ENCODE results near the gene RSPO3.
A peak's percentile ranks its signal among the peaks of the same experiment; 100 is the strongest.

Gene RSPO3

DNA sequence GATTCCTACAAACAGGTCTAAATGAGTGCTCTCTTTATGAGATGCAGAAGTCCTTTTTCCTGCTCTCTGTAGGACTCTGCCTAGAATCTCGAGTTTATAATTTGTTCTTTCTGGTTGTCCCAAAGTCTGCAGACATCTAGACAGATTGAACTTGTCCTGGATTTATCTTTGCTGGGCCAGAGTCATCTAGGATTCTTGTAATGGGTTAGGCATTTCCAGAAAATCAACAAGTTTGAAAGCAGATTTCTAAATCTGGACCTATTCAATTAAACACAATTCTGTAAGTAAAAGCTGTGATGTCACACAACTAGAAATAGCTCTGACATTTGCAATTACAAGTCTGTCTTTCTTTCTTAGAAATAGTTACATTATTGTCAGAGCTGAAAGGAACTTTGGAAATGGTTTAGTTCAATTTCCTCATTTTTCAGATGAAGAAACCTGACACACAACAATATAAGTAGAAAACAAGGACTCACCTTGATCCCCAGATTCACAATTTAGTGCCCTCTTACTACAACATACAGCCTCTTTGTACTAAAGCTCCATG is 4.2 kb upstream of the RSPO3 start:
- no peak for DNase-seq

GRCh38 chr6:127115084-127115655 is 3.3 kb upstream of the RSPO3 start:
- no peak for DNase-seq

GRCh38 chr6:127115746-127116145 is 2.7 kb upstream of the RSPO3 start:
- no peak for DNase-seq

DNA sequence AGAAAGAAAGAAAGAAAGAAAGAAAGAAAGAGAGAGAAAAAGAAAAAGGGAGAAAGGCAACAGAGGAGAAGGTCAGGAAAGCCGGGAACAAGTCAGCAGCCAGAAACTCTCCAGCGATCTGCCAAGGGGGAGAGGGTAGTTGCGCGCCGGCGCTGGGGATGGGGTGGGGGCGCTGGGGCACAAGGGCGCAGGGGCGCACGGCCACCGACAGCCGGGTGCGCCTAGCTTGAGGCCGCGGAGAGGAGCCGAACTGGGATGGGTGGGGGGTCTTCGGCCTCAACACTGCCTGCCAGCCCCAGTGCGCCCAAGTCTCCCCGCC is 533 bp upstream of the RSPO3 start:
- DNase-seq: no peak

- no peak for DNase-seq
Observed at GRCh38 chr6:127119102-127120022, 891 bp downstream of the RSPO3 start.

- no peak for DNase-seq
Observed at GRCh38 chr6:127120023-127120786, 1.7 kb downstream of the RSPO3 start.

- peak; percentile 64 to 68 for DNase-seq
Observed at GRCh38 chr6:127120787-127121636, 2.5 kb downstream of the RSPO3 start.

- DNase-seq: no peak
Observed at GRCh38 chr6:127121637-127121960, 3.1 kb downstream of the RSPO3 start.

GRCh38 chr6:127124172-127124571 is 5.7 kb downstream of the RSPO3 start:
- no peak for DNase-seq

- no peak for DNase-seq
Observed at GRCh38 chr6:127124680-127125079, 6.2 kb downstream of the RSPO3 start.

DNA sequence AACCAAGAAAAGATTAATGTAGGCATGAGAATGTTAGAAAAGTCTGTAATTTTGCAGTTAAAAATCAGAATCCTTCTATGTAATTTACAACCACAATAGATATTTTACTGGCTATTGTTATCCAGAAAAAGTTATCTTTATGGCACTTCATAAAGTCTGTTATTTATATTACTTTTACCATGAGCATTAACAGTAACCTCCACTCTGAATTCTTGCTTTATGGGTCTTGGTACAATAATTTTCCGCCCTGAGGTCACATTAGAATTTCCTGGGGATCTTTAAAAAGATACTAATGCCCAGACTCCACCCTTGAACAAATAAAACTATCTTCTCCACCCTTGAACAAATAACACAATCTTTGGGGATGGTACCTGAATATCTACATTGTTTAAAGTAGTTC is 9.6 kb downstream of the RSPO3 start:
- DNase-seq: no peak

- no peak for DNase-seq
Observed at GRCh38 chr6:127129251-127129650, 10.8 kb downstream of the RSPO3 start.

DNA sequence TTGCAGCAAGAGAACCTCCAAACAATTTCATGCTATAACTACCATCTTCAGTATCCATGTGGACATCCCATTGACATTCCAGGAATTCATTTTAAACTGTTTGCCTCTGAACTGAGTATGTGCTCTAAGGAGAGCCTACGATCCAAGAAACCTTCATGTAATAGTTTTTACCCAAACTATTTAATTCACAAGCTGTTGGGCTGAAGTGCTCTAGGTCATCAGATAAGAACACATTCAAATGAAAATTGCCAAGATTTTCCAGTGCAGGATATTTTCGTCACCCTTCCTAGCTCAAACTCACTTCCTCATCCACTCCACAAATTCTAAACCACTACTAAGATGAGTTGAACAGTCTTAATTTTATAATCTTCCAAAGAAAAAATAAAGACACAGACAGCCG is 12.8 kb downstream of the RSPO3 start:
- no peak for DNase-seq

DNA sequence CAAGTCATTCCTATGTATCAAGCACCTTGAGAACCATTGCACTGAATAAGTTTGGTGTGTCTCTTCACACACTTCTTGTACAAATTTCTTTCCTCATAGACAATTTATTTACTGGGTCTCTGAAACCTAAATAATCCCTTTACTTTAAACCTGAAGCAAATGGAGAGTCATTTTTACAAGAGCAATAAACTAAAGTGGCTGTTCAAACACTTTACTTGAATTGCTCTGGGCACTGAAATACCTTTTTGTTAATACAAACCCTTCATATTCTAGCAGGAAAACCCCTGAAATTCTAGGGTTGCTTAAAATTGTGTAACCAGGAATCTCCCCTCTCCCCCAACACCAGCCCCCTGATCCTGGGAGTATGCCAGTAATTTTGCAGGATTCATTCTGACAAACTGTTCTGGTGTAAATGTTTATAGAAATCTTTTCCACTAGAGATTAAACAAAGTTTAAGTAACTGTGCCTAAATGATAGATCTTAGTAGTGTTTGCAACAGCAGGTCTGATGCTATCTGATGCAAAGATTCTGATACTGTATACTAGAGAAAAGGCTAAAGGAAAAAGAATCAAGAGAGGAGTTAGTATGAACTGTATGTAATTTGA is 13.4 kb downstream of the RSPO3 start:
- DNase-seq: no peak

GRCh38 chr6:127134136-127134535 is 15.7 kb downstream of the RSPO3 start:
- no peak for DNase-seq

DNA sequence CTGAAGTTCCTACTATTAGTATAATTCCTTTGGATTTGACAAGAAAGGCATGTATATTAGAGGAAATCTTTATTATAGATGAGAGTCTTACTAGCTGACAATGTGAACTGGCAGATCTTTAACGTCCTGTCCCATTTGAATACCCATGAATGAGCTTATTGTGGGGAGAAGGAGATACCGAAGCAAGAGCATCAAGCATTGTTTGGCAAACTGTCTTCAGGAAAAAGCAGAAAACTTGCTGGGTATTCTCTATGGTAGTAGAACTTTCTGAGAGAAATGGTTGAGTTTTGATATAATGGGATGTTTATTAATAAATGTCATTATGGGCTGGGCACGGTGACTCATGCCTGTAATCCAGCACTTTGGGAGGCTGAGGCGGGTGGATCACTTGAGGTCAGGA is 18.3 kb downstream of the RSPO3 start:
- DNase-seq: no peak

DNA sequence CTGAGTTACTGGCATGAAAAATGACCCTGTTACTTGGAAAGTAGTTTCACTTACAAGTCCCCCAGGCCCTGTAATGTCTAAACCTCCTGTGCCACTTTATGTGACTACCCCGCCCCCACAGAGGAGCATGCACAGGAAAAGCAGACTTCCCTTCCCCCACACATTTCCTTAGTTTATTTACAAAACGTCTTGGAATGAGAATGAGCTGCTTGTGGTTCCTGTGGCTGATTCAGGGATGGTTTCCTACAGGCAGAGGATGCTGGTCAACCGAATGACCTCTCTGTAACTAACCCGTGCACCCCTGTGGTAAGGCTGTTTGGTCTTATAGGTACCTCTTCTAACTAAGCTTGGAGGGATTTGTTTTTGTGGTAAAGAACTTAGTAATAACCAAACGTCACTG is 28.5 kb downstream of the RSPO3 start:
- DNase-seq: no peak

DNA sequence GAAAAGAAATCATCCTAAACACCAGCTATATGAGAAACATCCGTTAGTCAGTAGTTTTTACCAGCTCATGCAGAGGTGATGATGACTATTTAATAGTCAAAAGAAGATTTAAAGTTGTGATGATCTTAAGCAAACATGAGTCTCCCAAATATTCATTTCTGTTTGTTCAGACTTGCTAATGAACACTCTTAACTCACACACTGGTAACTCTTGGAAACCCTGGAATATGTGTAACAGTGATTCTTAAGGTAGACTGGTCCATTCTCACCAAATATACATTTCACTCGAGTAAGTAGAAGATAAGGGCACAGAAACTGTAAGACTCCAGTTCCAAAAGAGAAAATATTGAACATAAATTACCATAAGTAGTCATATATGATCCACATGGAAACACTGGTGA is 29.1 kb downstream of the RSPO3 start:
- DNase-seq: no peak

- DNase-seq: no peak
Observed at GRCh38 chr6:127148511-127148910, 30.0 kb downstream of the RSPO3 start.

DNA sequence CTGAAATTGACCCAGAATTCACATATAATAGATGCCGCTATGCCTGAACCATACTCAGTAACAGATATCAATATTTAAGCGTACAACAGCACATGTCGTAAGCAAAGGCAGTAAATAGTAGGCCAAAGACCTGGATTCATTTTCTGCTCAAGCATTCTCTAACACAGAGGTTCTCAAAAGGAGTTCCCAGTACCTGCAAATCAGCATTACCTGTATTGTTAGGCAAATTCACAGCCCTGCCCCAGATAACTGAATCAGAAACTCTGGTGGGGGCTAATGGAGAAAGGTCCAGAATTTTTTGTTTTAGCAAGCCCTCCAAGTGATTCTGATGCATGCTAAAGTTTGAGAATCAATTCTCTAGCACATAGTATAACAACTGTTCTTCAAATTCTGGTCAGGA is 36.0 kb downstream of the RSPO3 start:
- DNase-seq: no peak

DNA sequence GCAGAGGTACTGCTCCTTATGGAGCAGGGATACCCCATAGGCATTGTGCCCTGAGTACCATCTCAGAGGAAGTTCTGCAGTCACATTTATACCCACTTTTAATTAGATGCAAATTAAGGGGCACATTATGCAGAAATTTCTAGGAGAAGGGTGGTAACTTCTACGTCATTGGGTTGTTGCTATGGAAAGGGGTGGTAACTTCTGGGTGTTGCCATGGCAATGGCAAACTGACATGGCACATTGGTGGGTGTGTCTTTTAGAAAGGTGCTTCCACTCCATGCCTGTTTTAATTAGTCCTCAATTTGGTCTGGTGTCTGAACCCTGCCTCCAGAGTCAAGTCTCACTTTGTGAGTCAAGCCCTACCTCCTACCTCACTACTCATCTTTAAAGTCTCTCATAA is 42.0 kb downstream of the RSPO3 start:
- DNase-seq: no peak

DNA sequence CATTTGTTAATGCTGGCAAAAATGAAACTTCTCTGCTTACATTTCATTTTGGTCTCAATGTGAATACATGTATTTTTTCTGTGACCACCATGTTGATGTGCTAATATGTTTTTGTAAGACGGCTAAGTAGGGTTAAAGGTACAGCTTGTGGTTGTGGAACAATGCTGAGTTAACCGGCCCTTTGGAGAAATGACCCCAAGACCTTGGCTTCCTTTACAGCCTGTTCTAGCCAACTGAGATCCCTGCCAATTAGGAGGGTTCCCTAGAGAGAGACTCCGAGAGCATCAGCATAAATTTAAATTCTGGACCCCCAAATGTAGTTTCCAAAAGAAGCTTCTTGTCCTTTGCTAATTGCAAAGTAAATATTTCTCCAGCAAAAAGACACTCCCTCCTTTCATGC is 44.4 kb downstream of the RSPO3 start:
- no peak for DNase-seq

DNA sequence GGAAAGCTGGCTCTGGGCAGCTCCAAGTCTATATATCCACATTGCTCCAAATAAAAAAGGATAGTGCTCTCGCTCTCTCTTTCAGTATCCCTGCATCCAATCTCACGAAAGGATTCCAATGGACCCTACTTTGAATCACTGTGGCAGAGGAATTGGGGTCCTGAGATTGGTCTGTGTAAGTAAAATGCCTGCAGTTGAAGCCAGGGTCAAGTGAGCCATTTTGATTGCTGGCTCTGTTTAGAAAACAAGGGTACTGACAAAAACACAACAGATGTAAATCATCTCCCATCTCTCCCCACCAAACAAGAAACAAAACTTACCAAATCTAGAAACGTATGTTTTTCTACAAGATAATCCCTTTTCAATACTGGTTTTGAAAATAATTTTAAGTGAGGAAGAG is 45.6 kb downstream of the RSPO3 start:
- DNase-seq: no peak

Measured in NCI-H1930 (cell line).